Urothelium cell line (cell line): ENCODE measurements around the gene PKP4.

Source experiments
- DNase-seq: peaks from one replicate; pipeline ENCODE4 v3.0.0; 2011; ENCODE audit warnings: low spot score, mixed read lengths
- FAIRE-seq: peaks from 2 replicates; lab custom pipeline; 2011; peaks lifted over from hg19 to GRCh38; lab: Jason Lieb, UNC

The PKP4 gene

DNA sequence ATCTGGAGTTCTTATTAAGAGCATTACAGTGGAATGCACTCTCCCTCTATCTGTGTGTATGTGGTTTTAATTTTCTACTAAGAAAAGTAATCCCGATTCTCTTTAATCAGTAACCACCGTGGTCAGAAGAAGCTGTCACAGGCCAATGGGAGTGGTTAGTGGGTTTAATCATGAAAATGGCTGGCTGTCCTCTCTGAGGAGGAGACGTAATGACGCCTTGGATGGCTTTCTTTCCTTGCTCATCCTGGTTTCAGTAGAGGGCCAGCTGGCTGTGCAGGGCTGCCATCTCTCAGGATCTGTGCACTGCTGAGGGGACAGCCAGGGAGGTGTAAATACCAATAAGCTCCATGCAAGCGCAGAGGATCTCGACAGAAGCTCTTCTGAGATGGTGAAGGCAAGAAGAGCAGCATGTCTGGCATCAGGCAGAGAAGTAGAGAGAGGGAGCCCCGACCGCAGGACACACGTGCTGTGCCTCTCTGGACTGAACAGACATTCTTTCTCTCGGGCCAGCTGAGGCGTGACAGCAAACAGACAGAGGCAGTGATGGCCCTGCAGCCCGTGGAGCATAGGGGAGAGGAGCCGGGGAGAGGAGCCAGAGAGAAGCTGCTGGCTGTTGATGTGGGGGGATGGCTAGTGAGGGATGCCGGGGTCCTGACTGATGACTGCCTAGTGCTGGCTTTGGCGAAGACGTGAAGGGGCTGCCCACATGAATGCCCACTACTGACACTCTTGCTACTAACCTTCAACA is 273.3 kb downstream of the PKP4 start:
- no peak for FAIRE-seq
- no peak for DNase-seq

DNA sequence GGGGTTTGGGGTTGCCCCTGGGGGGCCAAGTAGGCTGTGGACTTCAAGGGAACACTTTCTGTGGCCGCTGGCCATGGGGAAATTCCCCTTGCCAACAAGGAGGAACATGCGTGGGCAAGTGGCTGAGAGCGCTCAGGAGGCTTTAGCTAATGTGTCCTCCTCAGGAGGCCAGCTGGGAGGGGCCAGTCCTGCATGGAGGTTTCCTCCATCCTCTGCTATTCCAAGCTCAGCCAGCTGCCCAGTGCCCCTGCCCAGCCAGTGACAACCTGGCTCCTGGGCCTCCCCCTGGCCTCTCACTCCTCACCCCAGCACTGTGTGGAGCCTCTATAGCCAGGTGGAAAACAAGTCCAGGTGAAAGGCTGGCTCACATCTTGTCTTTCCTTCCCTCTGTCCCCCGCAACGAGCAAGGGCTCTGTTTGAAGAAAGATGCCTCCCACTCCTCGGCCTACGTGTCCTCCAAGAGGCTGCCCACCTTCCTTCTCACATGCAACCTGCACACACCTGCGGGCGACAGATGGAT is 273.9 kb downstream of the PKP4 start:
- FAIRE-seq, result no peak
- no peak for DNase-seq

DNA sequence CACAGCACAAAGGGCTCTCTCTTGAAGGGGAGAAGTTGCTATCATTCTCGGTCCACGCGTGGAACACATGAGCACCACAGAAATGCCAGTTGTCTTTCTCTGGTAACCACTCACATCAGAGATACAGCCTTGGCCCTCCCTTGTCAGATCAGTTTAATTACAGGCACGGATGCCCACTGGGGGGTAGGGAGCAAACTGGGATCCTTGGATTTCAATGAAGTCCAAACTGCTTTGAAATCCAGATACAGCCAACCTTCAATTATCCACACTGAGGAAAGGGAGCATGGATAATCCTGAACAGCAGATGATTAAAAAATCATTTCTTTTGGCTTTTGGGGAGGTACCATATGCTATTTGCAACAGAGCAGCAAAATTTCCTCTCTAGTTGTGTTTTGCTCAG is 274.6 kb downstream of the PKP4 start:
- DNase-seq (no peak), FAIRE-seq (no peak)
